ENCODE data around the gene KHDRBS2.

The KHDRBS2 gene

DNA sequence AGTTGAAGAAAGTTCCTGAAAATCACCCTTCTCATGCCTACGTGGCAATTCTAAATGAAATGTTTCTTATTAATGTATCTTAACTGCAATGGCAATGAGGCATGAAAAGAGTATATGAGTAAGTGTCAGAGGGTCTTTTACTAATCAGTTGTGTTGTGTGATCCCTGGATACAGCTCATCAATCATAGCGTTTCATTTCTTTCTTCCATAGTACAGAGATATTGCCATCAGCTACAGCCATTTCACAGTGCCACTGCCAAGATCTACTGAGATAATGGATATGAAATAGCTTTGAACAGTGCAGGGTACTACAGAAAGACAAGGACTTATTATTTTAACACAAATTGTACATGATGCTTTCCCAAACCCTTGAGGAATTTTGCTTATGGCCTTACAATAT lies 450.8 kb downstream of the KHDRBS2 start:
- no peak overlapping the region for H3K27ac ChIP-seq (ENCODE audit: low read depth, low read length)
- no peaks in the 10 kb centered on the region for H3K27me3 ChIP-seq (ENCODE audit: low read length)
- no peak overlapping the region for H3K9ac ChIP-seq (ENCODE audit: low read length)
- no peak overlapping the region for H3K4me3 ChIP-seq (ENCODE audit: insufficient read depth, low read length, poor library complexity, severe bottlenecking)
- H4K20me1 ChIP-seq (ENCODE audit: low read depth, low read length): no peaks in the 10 kb centered on the region
- no peaks in the 10 kb centered on the region for H3F3A ChIP-seq (ENCODE audit: insufficient read depth)
- TF ChIP-seq, protein P1, sequence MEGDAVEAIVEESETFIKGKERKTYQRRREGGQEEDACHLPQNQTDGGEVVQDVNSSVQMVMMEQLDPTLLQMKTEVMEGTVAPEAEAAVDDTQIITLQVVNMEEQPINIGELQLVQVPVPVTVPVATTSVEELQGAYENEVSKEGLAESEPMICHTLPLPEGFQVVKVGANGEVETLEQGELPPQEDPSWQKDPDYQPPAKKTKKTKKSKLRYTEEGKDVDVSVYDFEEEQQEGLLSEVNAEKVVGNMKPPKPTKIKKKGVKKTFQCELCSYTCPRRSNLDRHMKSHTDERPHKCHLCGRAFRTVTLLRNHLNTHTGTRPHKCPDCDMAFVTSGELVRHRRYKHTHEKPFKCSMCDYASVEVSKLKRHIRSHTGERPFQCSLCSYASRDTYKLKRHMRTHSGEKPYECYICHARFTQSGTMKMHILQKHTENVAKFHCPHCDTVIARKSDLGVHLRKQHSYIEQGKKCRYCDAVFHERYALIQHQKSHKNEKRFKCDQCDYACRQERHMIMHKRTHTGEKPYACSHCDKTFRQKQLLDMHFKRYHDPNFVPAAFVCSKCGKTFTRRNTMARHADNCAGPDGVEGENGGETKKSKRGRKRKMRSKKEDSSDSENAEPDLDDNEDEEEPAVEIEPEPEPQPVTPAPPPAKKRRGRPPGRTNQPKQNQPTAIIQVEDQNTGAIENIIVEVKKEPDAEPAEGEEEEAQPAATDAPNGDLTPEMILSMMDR (IDR thresholded peaks at IDR 0.05; ENCODE audit: insufficient read depth, low read length, poor library complexity, severe bottlenecking): no peak
- no peak overlapping the region for H2AFZ ChIP-seq (ENCODE audit: low read depth, low read length, severe bottlenecking)
- H3K9me2 ChIP-seq (replicated peaks; ENCODE audit: insufficient read depth, low read length): no peaks in the 10 kb centered on the region
- H3K4me2 ChIP-seq (ENCODE audit: low read depth, low read length, poor library complexity, severe bottlenecking): no peak overlapping the region
- H3K9me3 ChIP-seq (ENCODE audit: insufficient read depth, low read length): no peaks in the 10 kb centered on the region
- H3K36me3 ChIP-seq (ENCODE audit: low read length): no peaks in the 10 kb centered on the region
- H3K79me2 ChIP-seq (ENCODE audit: insufficient read depth, low read length): no peaks in the 10 kb centered on the region

DNA sequence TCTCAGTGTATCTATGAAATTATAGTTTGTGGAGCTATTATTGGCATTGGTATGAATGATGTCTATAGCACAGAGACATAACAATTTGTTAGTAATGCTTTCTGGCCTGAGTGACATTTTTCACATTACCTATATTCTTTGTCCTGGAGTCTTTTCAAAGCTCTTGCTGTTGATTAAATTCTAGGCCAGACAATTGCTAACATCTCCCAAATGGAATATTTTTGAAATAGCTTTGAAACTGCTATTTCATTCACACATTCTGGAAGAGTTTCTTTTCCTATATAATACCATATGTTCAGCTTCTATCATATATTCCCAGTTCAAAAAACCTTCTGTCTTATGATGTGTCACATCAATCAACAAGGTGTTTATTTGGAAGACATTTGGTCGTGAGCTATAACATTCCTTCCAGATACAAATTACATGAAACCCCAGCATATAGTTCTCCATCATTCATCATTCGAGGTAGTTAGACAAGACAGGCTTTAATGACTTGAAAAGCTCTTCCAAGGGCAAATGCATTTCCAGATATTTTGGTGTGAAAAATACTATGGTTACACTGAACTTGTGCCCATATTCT lies 452.8 kb downstream of the KHDRBS2 start:
- Histone ChIP-seq H3K9ac (ENCODE audit: low read length) (no peak overlapping the region), H3K4me2 (ENCODE audit: low read depth, low read length, poor library complexity, severe bottlenecking) (no peak overlapping the region), H3K79me2 (ENCODE audit: insufficient read depth, low read length) (no peaks in the 10 kb centered on the region), H4K20me1 (ENCODE audit: low read depth, low read length) (no peaks in the 10 kb centered on the region), H2AFZ (ENCODE audit: low read depth, low read length, severe bottlenecking) (no peak overlapping the region), H3K27ac (ENCODE audit: low read depth, low read length) (no peak overlapping the region), H3K9me2 (replicated peaks; ENCODE audit: insufficient read depth, low read length) (no peaks in the 10 kb centered on the region), H3K9me3 (ENCODE audit: insufficient read depth, low read length) (no peaks in the 10 kb centered on the region), H3K4me3 (ENCODE audit: insufficient read depth, low read length, poor library complexity, severe bottlenecking) (no peak overlapping the region), H3K36me3 (ENCODE audit: low read length) (no peaks in the 10 kb centered on the region), H3F3A (ENCODE audit: insufficient read depth) (no peaks in the 10 kb centered on the region), H3K27me3 (ENCODE audit: low read length) (no peaks in the 10 kb centered on the region)
- no peak for TF ChIP-seq EZH2phosphoT487 (conservative IDR thresholded peaks at IDR 0.05; ENCODE audit: low read length)
- TF ChIP-seq, protein P1 (IDR thresholded peaks at IDR 0.05; ENCODE audit: insufficient read depth, low read length, poor library complexity, severe bottlenecking): no peak

DNA sequence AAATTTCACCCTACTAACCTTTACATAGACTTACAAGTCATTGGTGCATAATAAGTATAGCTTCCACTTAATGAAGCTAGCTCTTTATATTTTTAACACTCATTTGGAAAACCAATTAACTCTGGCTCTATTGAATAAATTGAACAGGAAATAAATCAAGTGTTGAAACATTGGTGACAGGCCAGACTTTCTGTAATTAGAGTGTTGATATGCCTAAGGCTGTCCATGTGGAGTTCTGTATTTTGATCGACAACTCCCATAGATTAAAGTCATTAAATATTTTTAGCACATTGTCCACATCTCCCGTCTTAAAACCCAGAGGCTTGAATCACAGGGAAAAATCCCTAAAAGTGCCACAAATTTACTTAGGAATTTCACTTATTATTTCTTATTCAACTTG lies 468.3 kb downstream of the KHDRBS2 start:
- no peak overlapping the region for H3K4me2 ChIP-seq (ENCODE audit: low read depth, low read length, poor library complexity, severe bottlenecking)
- H3K4me3 ChIP-seq (ENCODE audit: insufficient read depth, low read length, poor library complexity, severe bottlenecking): no peak overlapping the region
- H3K27ac ChIP-seq (ENCODE audit: low read depth, low read length): no peak overlapping the region
- no peak for TF ChIP-seq EZH2phosphoT487 (conservative IDR thresholded peaks at IDR 0.05; ENCODE audit: low read length)
- TF ChIP-seq, protein P1 (IDR thresholded peaks at IDR 0.05; ENCODE audit: insufficient read depth, low read length, poor library complexity, severe bottlenecking): no peak
- no peaks in the 10 kb centered on the region for H3K79me2 ChIP-seq (ENCODE audit: insufficient read depth, low read length)
- no peaks in the 10 kb centered on the region for H3K27me3 ChIP-seq (ENCODE audit: low read length)
- H2AFZ ChIP-seq (ENCODE audit: low read depth, low read length, severe bottlenecking): no peak overlapping the region
- H3K9me3 ChIP-seq (ENCODE audit: insufficient read depth, low read length): no peaks in the 10 kb centered on the region
- no peaks in the 10 kb centered on the region for H3K36me3 ChIP-seq (ENCODE audit: low read length)
- no peaks in the 10 kb centered on the region for H3K9me2 ChIP-seq (replicated peaks; ENCODE audit: insufficient read depth, low read length)
- no peaks in the 10 kb centered on the region for H3F3A ChIP-seq (ENCODE audit: insufficient read depth)
- no peaks in the 10 kb centered on the region for H4K20me1 ChIP-seq (ENCODE audit: low read depth, low read length)
- no peak overlapping the region for H3K9ac ChIP-seq (ENCODE audit: low read length)
